B cell (primary cell): ENCODE results near the gene SCAMP3. TPM values are rescaled to one million over a fixed set of nuclear protein-coding genes. Genes with fewer than 3 reads are reported as not detected.
"Not testable (repeated sequence)": the region's sequence is repeated elsewhere in the genome, so short reads cannot be mapped to it uniquely, and the experiment has no call there.

Experiments used
- ATAC-seq: fragments of 200-7000 bp; cut with Tn5 transposase; one replicate; pipeline ENCODE4 v1.10.0; 2021; ENCODE audit warnings: low read depth, mild to moderate bottlenecking, moderate number of reproducible peaks, moderate library complexity
- CTCF ChIA-PET: fragments of 350-600 bp; sonication (Branson Sonifier 250); formaldehyde crosslinking; loops from one replicate; lab custom pipeline; 2021; ENCODE audit warnings: antibody characterized with exemption, inconsistent platforms; lab: Charles Lee
- POLR2A ChIA-PET: fragments of 350-600 bp; sonication (Branson Sonifier 250); formaldehyde crosslinking; loops from one replicate; lab custom pipeline; 2021; ENCODE audit warnings: antibody characterized with exemption; lab: Charles Lee
- DNase-seq: peaks from one replicate; pipeline ENCODE4 v3.0.0; 2013
- H2AFZ ChIP-seq: 2 replicates; pipeline ENCODE4 v1.6.1; 2012; ENCODE audit warnings: mild to moderate bottlenecking, low read depth, low read length; ENCODE audit not compliant: insufficient read depth, poor library complexity, severe bottlenecking
- H3K27ac ChIP-seq, 2 donors: 1 replicate in 1 of 2; 2 replicates in 1 of 2; pipeline ENCODE4 v1.5.1; 2012 to 2013; ENCODE audit warnings: low read length in 2 of 2, mild to moderate bottlenecking in 2 of 2, moderate library complexity in 1 of 2
- H3K27me3 ChIP-seq, 4 experiments: fragments of 200-600 bp in 1 of 4; sonication (generic) in 1 of 4; replicated peaks in 1 of 4; 1 replicate in 2 of 4; 2 replicates in 2 of 4; pipeline versions ENCODE4 v1.6.1 to v1.7.0; 2013 to 2016; ENCODE audit warnings: low read length in 3 of 4, mild to moderate bottlenecking in 2 of 4, mixed read lengths in 1 of 4, moderate library complexity in 1 of 4; ENCODE audit not compliant: insufficient read depth in 4 of 4, control insufficient read depth in 3 of 4; ENCODE audit errors: control extremely low read depth in 1 of 4
- H3K36me3 ChIP-seq, 2 experiments: replicated peaks in 1 of 2; 1 replicate in 1 of 2; 2 replicates in 1 of 2; pipeline versions ENCODE4 v1.6.1 to v1.7.1; 2013; ENCODE audit warnings: low read length in 1 of 2; ENCODE audit not compliant: insufficient read depth in 2 of 2, control insufficient read depth in 1 of 2; ENCODE audit errors: control extremely low read depth in 1 of 2, extremely low read depth in 1 of 2
- H3K4me1 ChIP-seq, 2 donors: fragments of 200-600 bp in 1 of 2; sonication (generic) in 1 of 2; 1 replicate in 1 of 2; 2 replicates in 1 of 2; pipeline versions ENCODE4 v1.5.1 to v1.6.1; 2013 to 2017; ENCODE audit warnings: low read length in 2 of 2; ENCODE audit not compliant: control insufficient read depth in 2 of 2, insufficient read depth in 2 of 2
- H3K4me2 ChIP-seq: replicated peaks from 2 replicates; pipeline ENCODE3; 2012; ENCODE audit warnings: mild to moderate bottlenecking, low read depth, low read length; ENCODE audit not compliant: poor library complexity, severe bottlenecking
- H3K4me3 ChIP-seq, 5 experiments: fragments of 200-600 bp in 1 of 5; sonication (generic) in 1 of 5; 1 replicate in 3 of 5; 2 replicates in 2 of 5; pipeline versions ENCODE4 v1.5.1 to v1.7.0; 2011 to 2016; ENCODE audit warnings: low read length in 4 of 5, mild to moderate bottlenecking in 4 of 5, low read depth in 2 of 5, control low read depth in 1 of 5, moderate library complexity in 1 of 5; ENCODE audit not compliant: insufficient read depth in 1 of 5; ENCODE audit errors: control extremely low read depth in 1 of 5, extremely low read depth in 1 of 5
- H3K79me2 ChIP-seq: fragments of 200-600 bp; sonication (generic); one replicate; pipeline ENCODE4 v1.6.0; 2016; ENCODE audit warnings: low read length; ENCODE audit not compliant: control insufficient read depth, insufficient read depth
- H3K9ac ChIP-seq: fragments of 200-600 bp; sonication (generic); 2 replicates; pipeline ENCODE4 v1.6.1; 2017; ENCODE audit warnings: mild to moderate bottlenecking, low read length, moderate library complexity
- H3K9me3 ChIP-seq, 3 donors: one replicate each; pipeline versions ENCODE4 v1.6.1 to v1.7.1; 2013; ENCODE audit warnings: low read length in 2 of 3; ENCODE audit not compliant: control insufficient read depth in 2 of 3, insufficient read depth in 1 of 3; ENCODE audit errors: control extremely low read depth in 1 of 3
- H4K20me1 ChIP-seq: 2 replicates; pipeline ENCODE4 v1.6.0; 2012; ENCODE audit warnings: mild to moderate bottlenecking, low read length; ENCODE audit not compliant: insufficient read depth, control insufficient read depth, poor library complexity, severe bottlenecking
- H3K27ac Mint-ChIP-seq: one replicate; pipeline ENCODE4 v1.8.0; 2021; ENCODE audit warnings: mixed read lengths
- H3K27me3 Mint-ChIP-seq: one replicate; pipeline ENCODE4 v1.8.0; 2021; ENCODE audit warnings: mixed read lengths
- H3K4me1 Mint-ChIP-seq: one replicate; pipeline ENCODE4 v1.8.0; 2021; ENCODE audit warnings: mixed read lengths
- H3K4me3 Mint-ChIP-seq: one replicate; pipeline ENCODE4 v1.8.0; 2021; ENCODE audit warnings: mixed read lengths
- H3K9me3 Mint-ChIP-seq: one replicate; pipeline ENCODE4 v1.8.0; 2022; ENCODE audit warnings: mixed read lengths; ENCODE audit not compliant: insufficient read depth
- EZH2 ChIP-seq: IDR thresholded peaks from 2 replicates; pipeline ENCODE4 v1.6.1; 2012; ENCODE audit warnings: borderline replicate concordance, low read depth, mild to moderate bottlenecking, moderate library complexity, low read length; ENCODE audit not compliant: insufficient read depth, poor library complexity, severe bottlenecking
- WGBS: methylation state at CpG from one replicate; pipeline ENCODE4 v1.1.5; 2013; ENCODE audit warnings: missing lambda C conversion rate; ENCODE audit not compliant: insufficient coverage; 5-methylcytosine and 5-hydroxymethylcytosine counted together
- intact Hi-C: fragments of 100-400 bp; cut with micrococcal nuclease; formaldehyde crosslinking; loops from one replicate; pipeline ENCODE4 v1.10.0; 2022
- polyA plus RNA-seq: library from polyadenylated mRNA; depleted of rRNA; stranded (reverse); fragments of >200 nt; gene quantifications from 2 replicates; pipeline ENCODE4 v1.2.3, GENCODE V29; 2012
- total RNA-seq, 2 donors: library from RNA; stranded (reverse); fragments of 120-200 nt in 1 of 2; gene quantifications; 1 replicate in 1 of 2; 2 replicates in 1 of 2; pipeline versions ENCODE4 v1.2.3 to v1.2.4, GENCODE V29; 2013 to 2022
- TF ChIP-seq, protein P1 (sequence below): fragments of 200-600 bp; IDR thresholded peaks from one replicate; pipeline ENCODE4 v1.8.0; 2022; ENCODE audit warnings: antibody characterized with exemption, mild to moderate bottlenecking

Gene SCAMP3
- total and polyA plus RNA-seq, 2 donors (not counting 1 experiment from before 2014, with no cell fraction given), result 79.8 to 107 TPM

- peaks cover 49% of the 10 kb centered on the region for H3K4me1 Mint-ChIP-seq
- no peak overlapping the region for H3K4me3 ChIP-seq
- no peaks in the 10 kb centered on the region for H4K20me1 ChIP-seq
- H3K79me2 ChIP-seq, result peaks cover 4% of the 10 kb centered on the region
- WGBS, result 0% methylated on average over 4 of the region's 7 CpGs
- H3K27me3 Mint-ChIP-seq, result no peaks in the 10 kb centered on the region
- peaks cover 45 to 59% of the 10 kb centered on the region in 2 donors for H3K4me1 ChIP-seq
- peak overlapping the region; percentile 52 for H3K4me2 ChIP-seq
- H3K9me3 ChIP-seq, result no peaks in the 10 kb centered on the region
- H3K27ac ChIP-seq, result peak overlapping the region in 1 of 2 donors; percentile 32
- TF ChIP-seq EZH2, result no peak
- TF ChIP-seq, protein P1, sequence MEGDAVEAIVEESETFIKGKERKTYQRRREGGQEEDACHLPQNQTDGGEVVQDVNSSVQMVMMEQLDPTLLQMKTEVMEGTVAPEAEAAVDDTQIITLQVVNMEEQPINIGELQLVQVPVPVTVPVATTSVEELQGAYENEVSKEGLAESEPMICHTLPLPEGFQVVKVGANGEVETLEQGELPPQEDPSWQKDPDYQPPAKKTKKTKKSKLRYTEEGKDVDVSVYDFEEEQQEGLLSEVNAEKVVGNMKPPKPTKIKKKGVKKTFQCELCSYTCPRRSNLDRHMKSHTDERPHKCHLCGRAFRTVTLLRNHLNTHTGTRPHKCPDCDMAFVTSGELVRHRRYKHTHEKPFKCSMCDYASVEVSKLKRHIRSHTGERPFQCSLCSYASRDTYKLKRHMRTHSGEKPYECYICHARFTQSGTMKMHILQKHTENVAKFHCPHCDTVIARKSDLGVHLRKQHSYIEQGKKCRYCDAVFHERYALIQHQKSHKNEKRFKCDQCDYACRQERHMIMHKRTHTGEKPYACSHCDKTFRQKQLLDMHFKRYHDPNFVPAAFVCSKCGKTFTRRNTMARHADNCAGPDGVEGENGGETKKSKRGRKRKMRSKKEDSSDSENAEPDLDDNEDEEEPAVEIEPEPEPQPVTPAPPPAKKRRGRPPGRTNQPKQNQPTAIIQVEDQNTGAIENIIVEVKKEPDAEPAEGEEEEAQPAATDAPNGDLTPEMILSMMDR, result no peak
- DNase-seq, result peak; percentile 47
- intact Hi-C loops, result no loop called here
- H3K4me3 Mint-ChIP-seq, result peak overlapping the region; percentile 52
- no peaks in the 10 kb centered on the region for H3K9me3 Mint-ChIP-seq
- no peak for ATAC-seq
- POLR2A ChIA-PET, result interaction anchor here (0.6 to 5.9 kb wide), 3 partner anchors 15 to 38 kb away, joined by 3 to 47 read pairs (median 6); partner anchors contain the start of genes MTX1 and THBS3
- H3K36me3 ChIP-seq, result no peaks in the 10 kb centered on the region
- peak overlapping the region; percentile 88 for H3K27ac Mint-ChIP-seq
- H3K27me3 ChIP-seq, result no peaks in the 10 kb centered on the region
- H3K9ac ChIP-seq, result no peak overlapping the region
- CTCF ChIA-PET, result interaction anchor here (1.0 to 6.9 kb wide), 7 partner anchors 15 to 54 kb away, joined by 4 to 189 read pairs (median 10); partner anchors contain the start of genes KRTCAP2, MTX1, THBS3 and TRIM46
- no peak overlapping the region for H2AFZ ChIP-seq
Observed at GRCh38 chr1:155223047-155223446, 39.1 kb downstream of the SCAMP3 start.

- H3K4me3 ChIP-seq, H3K9me3 ChIP-seq, H3K9ac ChIP-seq, H2AFZ ChIP-seq, H3K27me3 ChIP-seq, ATAC-seq, H4K20me1 ChIP-seq, H3K9me3 Mint-ChIP-seq, H3K27ac ChIP-seq, H3K27ac Mint-ChIP-seq, H3K4me3 Mint-ChIP-seq, DNase-seq, H3K27me3 Mint-ChIP-seq, H3K4me2 ChIP-seq, H3K36me3 ChIP-seq, intact Hi-C loops, H3K79me2 ChIP-seq: not testable (repeated sequence)
- peaks cover 27% of the 10 kb centered on the region for H3K4me1 Mint-ChIP-seq
- CTCF ChIA-PET, result interaction anchor here (1.6 kb wide), 1 partner anchor 13 kb away, joined by 7 read pairs; the partner anchor contains the start of gene THBS3
- POLR2A ChIA-PET, result interaction anchor here (0.8 to 1.3 kb wide), 2 partner anchors 11 to 13 kb away, joined by 3 to 6 read pairs; no protein-coding TSS in a partner anchor
- WGBS, result 95% methylated on average over 3 of the region's 10 CpGs
- peaks cover 30 to 37% of the 10 kb centered on the region in 2 donors for H3K4me1 ChIP-seq
Observed at GRCh38 chr1:155220211-155220965, 41.8 kb downstream of the SCAMP3 start.
